Measurements from ENCODE around the gene PIGU. TPM values are rescaled to one million over a fixed set of nuclear protein-coding genes. Genes with fewer than 3 reads are reported as not detected.
A peak's percentile ranks its signal among the peaks of the same experiment; 100 is the strongest.

The PIGU gene
- total and polyA plus RNA-seq, 2 of the 13 experiments (the other 11 are each of a cell fraction or from before 2014, with no cell fraction given): 45.5 to 231 TPM

DNA sequence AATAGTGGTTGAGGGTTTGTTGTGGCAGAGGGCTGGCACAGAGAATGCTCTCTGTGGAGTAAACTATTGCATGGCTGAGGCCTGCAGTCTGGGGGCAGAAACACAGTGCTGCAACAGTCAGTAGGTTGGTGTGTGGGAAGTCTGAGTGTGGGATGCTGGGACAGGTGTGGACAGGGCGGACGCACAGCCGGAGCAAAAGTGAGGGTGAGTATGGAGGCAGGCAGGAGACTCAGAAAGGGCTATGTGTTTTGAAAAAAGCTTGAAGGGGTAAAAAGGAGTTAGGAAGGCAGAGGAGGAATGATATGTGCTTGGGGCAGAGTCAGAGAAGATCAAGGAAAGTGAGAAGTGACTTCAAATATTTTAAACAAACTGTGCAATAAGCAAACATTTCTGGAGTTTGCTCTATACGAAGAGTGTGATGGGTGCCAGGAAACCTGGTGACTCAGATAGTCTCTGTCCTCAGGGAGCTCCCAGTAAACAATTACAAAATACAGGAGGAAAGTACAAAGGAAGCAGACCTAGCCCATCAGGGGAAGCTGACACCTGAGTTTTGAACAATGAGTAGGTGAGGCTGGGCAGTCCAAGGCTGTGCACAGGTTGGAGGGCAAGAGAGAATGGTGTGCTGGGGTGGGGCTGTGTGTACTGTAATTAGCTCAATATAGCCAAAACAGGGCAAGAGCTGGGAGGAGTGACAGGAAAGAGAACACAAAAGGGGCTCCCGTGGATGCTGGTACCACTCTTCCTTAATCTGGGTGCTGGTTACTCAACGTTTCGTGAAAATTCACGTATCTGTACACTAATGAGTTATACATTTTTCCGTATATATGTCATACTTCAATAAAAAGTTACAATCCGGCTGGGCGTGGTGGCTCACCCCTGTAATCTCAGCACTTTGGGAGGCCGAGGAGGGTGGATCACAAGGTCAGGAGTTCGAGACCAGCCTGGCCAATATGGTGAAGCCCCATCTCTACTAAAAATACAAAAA, 55.2 kb downstream of the PIGU start (continued):
- peak; percentile 55 for TF ChIP-seq ZNF407 (CRISPR knock-in tag; IDR thresholded peaks at IDR 0.05; ENCODE audit: not compliant biosample characterization)
- TF ChIP-seq, protein P1, sequence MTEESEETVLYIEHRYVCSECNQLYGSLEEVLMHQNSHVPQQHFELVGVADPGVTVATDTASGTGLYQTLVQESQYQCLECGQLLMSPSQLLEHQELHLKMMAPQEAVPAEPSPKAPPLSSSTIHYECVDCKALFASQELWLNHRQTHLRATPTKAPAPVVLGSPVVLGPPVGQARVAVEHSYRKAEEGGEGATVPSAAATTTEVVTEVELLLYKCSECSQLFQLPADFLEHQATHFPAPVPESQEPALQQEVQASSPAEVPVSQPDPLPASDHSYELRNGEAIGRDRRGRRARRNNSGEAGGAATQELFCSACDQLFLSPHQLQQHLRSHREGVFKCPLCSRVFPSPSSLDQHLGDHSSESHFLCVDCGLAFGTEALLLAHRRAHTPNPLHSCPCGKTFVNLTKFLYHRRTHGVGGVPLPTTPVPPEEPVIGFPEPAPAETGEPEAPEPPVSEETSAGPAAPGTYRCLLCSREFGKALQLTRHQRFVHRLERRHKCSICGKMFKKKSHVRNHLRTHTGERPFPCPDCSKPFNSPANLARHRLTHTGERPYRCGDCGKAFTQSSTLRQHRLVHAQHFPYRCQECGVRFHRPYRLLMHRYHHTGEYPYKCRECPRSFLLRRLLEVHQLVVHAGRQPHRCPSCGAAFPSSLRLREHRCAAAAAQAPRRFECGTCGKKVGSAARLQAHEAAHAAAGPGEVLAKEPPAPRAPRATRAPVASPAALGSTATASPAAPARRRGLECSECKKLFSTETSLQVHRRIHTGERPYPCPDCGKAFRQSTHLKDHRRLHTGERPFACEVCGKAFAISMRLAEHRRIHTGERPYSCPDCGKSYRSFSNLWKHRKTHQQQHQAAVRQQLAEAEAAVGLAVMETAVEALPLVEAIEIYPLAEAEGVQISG (CRISPR knock-in tag; IDR thresholded peaks at IDR 0.05): peak; percentile 70
- no peak for TF ChIP-seq RELA (CRISPR knock-in tag; IDR thresholded peaks at IDR 0.05)
- no peak for TF ChIP-seq MYNN (CRISPR knock-in tag; IDR thresholded peaks at IDR 0.05; ENCODE audit: low read depth)
- TF ChIP-seq JARID2 (CRISPR knock-in tag; IDR thresholded peaks at IDR 0.05; ENCODE audit: insufficient replicate concordance): no peak
- peak; percentile 76 for TF ChIP-seq ZNF770 (CRISPR knock-in tag; IDR thresholded peaks at IDR 0.05)
- no peak; the same call in 1 of the 2 replicates for TF ChIP-seq ETV6 (CRISPR knock-in tag; conservative IDR thresholded peaks at IDR 0.05)
- no peak for TF ChIP-seq DNMT1 (CRISPR knock-in tag; IDR thresholded peaks at IDR 0.05)
- TF ChIP-seq LBX2 (CRISPR knock-in tag; IDR thresholded peaks at IDR 0.05; ENCODE audit: borderline replicate concordance): no peak
- no peak for TF ChIP-seq ZNF326 (CRISPR knock-in tag; IDR thresholded peaks at IDR 0.05; ENCODE audit: borderline replicate concordance)
- peak; percentile 67 for TF ChIP-seq ZSCAN25 (CRISPR knock-in tag; IDR thresholded peaks at IDR 0.05)
- TF ChIP-seq, protein P2, sequence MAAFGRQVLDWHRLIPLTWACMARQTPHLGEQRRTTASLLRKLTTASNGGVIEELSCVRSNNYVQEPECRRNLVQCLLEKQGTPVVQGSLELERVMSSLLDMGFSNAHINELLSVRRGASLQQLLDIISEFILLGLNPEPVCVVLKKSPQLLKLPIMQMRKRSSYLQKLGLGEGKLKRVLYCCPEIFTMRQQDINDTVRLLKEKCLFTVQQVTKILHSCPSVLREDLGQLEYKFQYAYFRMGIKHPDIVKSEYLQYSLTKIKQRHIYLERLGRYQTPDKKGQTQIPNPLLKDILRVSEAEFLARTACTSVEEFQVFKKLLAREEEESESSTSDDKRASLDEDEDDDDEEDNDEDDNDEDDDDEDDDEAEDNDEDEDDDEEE (CRISPR knock-in tag; IDR thresholded peaks at IDR 0.05): 0 out of 2 replicates have a peak, but pooled peaks have one; percentile 49
